ENCODE results near the gene RIMBP2.
"Not testable (repeated sequence)": the region's sequence is repeated elsewhere in the genome, so short reads cannot be mapped to it uniquely, and the experiment has no call there.

The RIMBP2 gene

GRCh38 chr12:130698106-130698505 lies 18.0 kb downstream of the RIMBP2 start:
- no peak for DNase-seq (ENCODE audit: extremely low read depth, low read depth)
- no peak for TF ChIP-seq CTCF (IDR thresholded peaks at IDR 0.05; ENCODE audit: low read depth, low read length)

GRCh38 chr12:130696379-130697100 lies 19.6 kb downstream of the RIMBP2 start:
- TF ChIP-seq CTCF (IDR thresholded peaks at IDR 0.05; ENCODE audit: low read depth, low read length) = no peak
- DNase-seq (ENCODE audit: extremely low read depth, low read depth) = no peak

GRCh38 chr12:130695061-130695460 lies 21.0 kb downstream of the RIMBP2 start:
- no peak for DNase-seq (ENCODE audit: extremely low read depth, low read depth)
- no peak for TF ChIP-seq CTCF (IDR thresholded peaks at IDR 0.05; ENCODE audit: low read depth, low read length)

GRCh38 chr12:130689408-130690405 lies 26.4 kb downstream of the RIMBP2 start:
- TF ChIP-seq CTCF (IDR thresholded peaks at IDR 0.05; ENCODE audit: low read depth, low read length) = no peak
- no peak for DNase-seq (ENCODE audit: extremely low read depth, low read depth)

GRCh38 chr12:130688999-130689398 lies 27.1 kb downstream of the RIMBP2 start:
- not testable (repeated sequence) for DNase-seq (ENCODE audit: extremely low read depth, low read depth)

GRCh38 chr12:130687796-130688778 lies 28.0 kb downstream of the RIMBP2 start:
- no peak for TF ChIP-seq CTCF (IDR thresholded peaks at IDR 0.05; ENCODE audit: low read depth, low read length)
- DNase-seq (ENCODE audit: extremely low read depth, low read depth) = no peak

GRCh38 chr12:130687190-130687589 lies 28.9 kb downstream of the RIMBP2 start:
- DNase-seq (ENCODE audit: extremely low read depth, low read depth) = no peak
- no peak for TF ChIP-seq CTCF (IDR thresholded peaks at IDR 0.05; ENCODE audit: low read depth, low read length)
